PC-9 (cell line): ENCODE data around the gene SLCO2A1.

Experiments used
- EZH2 ChIP-seq: fragments of 200-600 bp; sonication (generic); IDR thresholded peaks from 2 replicates; pipeline ENCODE4 v1.8.0; 2017; ENCODE audit warnings: antibody characterized with exemption, low read depth
- TF ChIP-seq, protein P1 (sequence below): fragments of 200-600 bp; sonication (generic); conservative IDR thresholded peaks from 2 replicates; pipeline ENCODE4 v1.6.1; 2017; ENCODE audit warnings: mixed run types, antibody characterized with exemption, mild to moderate bottlenecking, moderate library complexity

DNA sequence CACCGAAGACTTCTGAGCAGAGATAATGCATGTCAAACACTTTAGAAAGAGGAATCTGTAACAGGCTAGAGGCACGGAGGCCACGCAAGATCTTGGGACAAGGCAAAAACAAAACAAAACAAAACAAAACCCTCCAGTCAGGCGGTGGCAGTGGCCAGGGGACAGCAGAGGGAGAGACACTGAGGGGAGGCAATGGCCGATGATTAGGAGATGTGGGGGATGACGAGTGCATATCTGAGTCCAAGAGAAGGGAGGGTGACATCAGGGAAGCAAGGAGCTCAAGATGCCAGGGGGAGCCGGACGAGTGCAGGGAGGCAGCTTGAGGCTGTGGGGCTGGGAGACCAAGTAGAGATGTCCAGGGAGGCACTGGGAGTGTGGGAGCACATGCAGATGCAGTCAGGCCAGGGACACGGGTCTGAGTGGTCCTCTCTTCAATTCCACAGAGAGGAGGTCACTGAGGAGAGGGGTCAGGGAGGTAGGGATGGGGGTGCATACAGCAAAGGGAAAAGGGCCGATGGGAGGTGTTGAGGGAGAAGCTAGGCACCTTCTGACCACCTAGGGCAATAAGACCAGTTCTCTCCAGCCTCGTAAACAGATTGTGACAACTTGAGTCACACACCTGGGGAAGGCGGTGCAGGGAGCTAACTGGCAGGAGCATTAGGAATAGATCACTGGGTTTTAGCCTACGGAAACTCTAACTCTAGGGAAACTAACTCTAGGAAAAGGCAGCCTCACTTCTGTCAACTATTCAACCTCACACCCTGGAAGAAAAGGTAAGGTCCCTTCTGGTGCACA lies 29.6 kb downstream of the SLCO2A1 start:
- TF ChIP-seq, protein P1, sequence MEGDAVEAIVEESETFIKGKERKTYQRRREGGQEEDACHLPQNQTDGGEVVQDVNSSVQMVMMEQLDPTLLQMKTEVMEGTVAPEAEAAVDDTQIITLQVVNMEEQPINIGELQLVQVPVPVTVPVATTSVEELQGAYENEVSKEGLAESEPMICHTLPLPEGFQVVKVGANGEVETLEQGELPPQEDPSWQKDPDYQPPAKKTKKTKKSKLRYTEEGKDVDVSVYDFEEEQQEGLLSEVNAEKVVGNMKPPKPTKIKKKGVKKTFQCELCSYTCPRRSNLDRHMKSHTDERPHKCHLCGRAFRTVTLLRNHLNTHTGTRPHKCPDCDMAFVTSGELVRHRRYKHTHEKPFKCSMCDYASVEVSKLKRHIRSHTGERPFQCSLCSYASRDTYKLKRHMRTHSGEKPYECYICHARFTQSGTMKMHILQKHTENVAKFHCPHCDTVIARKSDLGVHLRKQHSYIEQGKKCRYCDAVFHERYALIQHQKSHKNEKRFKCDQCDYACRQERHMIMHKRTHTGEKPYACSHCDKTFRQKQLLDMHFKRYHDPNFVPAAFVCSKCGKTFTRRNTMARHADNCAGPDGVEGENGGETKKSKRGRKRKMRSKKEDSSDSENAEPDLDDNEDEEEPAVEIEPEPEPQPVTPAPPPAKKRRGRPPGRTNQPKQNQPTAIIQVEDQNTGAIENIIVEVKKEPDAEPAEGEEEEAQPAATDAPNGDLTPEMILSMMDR, result no peak
- TF ChIP-seq EZH2, result no peak
